GM21447 (cell line): ENCODE measurements around the gene TELO2.

ENCODE experiments used
- ATAC-seq: cut with Tn5 transposase; IDR thresholded peaks from one replicate; pipeline ENCODE4 v1.9.1; 2021; ENCODE audit not compliant: unreplicated experiment

The TELO2 gene

DNA sequence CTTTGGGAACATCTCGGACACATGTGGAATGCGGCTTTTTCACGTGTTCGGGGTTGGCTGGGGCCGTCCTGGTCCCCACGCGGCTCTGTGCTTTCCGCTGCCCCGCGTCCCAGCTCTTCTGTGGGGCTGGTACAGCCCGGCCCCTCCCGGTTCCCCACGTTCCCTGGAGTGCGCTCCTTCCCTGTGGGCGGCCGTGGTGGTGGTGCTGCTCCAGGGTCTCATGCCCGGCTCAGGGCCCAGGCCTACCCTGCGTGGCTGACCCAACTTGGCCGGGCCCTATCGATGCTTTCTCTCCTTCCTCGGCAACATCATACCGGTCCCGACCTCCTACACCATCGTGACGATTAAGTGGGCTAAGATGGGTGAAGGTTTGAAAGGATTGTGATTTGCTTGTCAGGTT lies 3.3 kb downstream of the TELO2 start:
- ATAC-seq = no peak

DNA sequence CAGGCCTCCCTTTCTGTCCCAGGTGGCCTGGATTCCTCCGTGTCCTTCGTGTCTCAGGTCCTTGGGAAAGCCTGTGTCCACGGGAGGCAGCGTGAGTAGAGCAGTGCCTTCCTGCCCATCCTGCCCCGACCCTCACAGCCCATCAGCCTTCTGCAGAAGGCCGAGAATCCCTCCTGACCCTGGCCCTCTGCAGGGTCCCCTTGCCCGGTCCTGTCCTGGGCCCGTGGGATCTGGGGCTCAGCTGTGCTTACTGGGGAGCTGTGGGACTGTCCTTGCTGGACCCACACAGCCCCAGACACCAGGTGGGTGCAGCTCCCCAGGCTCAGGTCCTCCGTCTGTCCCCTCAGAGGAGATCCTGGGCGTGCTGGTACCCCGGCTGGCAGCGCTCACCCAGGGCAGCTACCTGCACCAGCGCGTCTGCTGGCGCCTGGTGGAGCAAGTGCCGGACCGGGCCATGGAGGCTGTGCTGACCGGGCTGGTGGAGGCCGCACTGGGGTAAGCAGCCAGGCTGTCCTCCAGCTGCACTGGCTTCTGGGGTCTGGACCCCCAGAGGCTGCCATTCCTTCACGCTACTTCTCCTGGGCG lies 3.9 kb downstream of the TELO2 start:
- no peak for ATAC-seq

DNA sequence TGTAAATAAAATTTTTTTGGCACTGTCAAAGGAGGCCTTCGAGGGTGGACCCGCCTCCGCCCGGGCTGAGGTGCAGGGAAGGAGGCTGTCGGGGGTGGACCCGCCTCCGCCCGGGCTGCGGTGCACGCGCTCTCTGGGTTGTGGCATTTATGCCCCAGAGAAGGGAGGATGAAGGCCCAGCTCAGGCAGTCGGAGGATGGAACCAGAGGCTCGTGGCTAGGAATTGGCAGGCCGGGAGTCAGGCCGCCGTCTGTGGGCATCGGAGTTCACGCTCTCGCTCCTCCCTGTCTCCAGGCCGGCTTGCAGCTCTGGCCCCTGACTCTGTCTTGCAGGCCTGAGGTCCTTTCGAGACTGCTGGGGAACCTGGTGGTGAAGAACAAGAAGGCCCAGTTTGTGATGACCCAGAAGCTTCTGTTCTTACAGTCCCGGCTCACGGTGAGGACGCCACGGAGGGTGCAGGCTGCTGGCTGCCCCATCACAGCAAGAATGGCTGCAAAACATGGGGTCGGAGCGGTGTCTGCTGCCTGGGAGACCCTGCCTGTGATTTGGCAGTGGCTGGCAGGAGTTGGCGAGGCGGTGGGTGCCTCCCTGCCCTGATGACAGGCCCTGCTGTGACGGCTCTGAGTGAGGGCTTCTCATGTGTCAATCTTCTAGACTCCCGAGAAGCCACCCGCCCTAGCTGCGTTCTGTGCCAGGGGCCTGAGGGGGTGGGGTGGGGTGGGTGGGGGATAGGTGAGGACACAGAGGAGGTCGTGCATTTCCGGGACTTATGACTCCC lies 5.9 kb downstream of the TELO2 start:
- no peak for ATAC-seq

DNA sequence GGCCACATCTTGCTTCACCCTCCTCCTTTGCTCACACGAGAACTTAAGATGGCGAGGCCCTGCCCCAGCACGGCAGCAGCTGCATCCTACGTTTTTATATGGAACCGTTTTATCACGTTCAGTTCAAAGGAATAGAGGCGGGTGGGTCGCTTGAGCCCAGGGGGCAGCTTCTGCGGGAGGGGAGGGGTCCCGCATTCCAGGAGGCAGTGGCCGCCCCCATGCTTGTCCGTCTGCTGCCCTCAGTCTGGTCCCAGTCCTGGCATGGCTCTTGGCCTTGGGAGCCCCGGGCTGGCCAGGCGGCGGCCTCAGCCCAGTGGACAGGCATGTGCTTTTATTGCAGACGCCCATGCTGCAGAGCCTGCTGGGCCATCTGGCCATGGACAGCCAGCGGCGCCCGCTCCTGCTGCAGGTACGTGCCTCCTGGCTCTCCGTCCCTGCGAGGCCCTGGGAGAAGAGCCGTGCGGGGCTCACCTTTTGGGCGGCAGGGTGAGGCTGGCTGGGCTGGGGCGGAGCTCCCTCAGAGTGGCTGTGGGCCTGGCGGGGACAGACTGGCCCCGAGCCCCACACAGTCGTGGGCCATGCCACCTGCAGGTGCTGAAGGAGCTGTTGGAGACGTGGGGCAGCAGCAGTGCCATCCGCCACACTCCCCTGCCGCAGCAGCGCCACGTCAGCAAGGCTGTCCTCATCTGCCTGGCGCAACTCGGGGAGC lies 6.8 kb downstream of the TELO2 start:
- no peak for ATAC-seq

DNA sequence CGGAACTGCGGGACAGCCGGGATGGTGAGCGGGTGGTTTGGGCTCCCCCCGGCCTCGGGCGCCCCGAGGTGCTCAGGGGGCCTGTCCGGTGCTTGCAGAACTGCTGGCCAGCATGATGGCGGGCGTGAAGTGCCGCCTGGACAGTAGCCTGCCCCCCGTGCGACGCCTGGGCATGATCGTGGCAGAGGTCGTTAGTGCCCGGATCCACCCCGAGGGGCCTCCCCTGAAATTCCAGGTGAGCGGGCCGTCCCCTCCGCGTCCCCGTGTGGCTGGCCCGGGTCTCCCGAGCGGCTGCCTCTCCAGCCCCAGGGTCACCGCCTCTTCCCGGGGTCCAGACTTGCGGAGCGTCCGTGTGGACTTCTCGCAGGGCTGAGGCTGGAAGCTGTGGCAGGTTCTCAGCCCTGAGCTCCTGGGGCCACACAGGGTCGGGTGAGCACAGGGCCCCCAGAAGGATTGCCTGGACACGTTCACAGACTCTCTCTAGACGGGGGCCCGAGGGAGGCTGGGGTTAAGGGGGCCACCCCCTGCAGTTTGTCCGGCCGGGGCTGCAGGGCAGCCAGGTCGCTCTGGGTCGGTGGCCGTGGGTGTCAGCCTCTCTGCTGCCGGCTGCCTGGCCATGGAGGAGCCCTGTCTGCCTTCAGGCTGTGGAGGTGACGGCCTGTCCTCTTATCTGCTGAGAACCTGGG lies 7.4 kb downstream of the TELO2 start:
- no peak for ATAC-seq

DNA sequence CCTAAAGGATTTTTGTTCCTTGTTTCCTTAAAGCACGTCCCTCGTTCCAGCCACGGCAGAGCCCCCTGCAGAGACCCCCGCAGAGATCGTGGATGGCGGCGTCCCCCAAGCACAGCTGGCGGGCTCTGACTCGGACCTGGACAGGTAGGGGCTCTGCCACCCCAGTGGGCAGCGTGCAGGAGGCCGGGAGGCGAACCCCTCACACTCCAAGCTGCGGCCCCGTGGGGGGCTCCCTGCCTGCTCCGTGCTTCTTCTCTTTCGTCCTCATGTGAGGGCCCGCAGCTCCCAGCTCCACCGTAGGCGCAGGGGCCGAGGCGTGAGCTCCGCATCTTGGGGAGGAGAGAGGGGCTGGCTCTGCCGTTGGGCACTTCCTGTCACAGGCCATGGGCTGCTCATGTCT lies 8.5 kb downstream of the TELO2 start:
- no peak for ATAC-seq

DNA sequence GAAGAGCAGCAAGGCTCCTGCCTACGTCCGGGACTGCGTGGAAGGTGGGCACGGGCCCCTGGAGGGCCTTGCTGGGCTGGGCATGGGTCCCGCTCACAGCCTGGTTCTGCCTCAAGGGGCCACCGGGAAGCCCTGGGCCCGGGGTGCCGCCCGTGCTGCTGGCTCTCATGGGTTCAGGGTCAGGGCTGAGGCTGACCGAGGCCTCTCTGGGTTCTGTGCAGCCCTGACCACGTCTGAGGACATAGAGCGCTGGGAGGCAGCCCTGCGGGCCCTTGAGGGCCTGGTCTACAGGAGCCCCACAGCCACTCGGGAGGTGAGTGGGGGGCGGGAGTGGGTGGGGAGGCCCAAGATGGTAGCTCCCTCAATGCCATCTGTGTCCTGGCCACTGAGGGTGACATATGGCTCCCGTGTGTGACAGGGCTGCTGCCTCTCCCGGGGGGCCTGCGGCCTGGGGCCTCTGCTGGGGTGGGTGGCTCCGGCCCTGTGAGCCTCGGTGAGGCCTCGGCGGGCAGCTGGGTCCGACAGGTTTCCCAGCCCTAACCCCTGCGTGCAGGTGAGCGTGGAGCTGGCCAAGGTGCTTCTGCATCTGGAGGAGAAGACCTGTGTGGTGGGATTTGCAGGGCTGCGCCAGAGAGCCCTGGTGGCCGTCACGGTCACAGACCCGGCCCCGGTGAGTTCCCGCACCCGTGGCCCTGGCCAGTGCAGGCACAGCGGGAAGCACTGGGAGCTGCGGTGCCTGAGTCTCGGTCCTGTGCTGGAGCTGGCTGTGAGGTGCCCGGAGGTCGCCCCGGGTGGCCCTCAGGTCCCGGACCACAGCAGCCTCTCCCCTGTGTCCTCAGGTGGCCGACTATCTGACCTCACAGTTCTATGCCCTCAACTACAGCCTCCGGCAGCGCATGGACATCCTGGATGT lies 9.2 kb downstream of the TELO2 start:
- ATAC-seq = no peak

DNA sequence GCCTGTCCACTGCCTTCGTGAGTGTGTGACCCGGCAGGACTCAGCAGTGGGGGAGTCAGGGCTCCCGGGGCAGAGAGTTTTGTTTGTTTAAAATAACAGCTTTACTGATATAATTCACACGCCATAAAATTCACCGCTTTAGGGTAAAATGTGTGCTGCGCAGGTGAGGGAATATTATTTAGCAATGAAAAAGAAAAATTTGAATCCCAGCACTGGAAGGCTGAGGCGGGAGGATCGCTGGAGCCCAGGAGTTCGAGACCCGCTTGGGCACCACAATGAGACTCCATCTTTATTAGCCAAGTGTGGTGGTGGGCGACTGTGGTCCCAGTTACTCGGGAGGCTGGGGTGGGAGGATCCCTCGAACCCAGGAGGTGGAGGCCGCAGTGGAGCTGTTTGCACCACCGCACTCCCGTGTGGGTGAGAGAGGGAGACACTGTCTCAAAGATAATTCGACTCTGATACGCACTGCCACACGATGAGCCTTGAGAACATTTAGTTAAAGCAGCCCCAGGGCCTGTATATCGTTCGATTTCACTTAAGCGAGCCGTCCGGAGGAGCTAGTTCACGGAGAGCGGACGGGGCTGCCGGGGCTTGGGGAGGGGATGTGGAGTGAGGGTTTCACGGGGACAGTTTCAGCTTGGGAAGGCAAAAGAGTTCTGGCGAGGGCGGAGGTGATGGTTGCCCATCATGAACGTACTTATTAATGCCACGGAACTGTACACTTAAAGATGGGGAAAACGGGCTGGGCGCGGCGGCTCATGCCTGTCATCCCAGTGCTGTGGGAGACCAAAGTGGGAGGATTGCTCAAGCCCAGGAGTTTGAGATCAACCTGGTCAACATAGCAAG lies 10.2 kb downstream of the TELO2 start:
- no peak for ATAC-seq

DNA sequence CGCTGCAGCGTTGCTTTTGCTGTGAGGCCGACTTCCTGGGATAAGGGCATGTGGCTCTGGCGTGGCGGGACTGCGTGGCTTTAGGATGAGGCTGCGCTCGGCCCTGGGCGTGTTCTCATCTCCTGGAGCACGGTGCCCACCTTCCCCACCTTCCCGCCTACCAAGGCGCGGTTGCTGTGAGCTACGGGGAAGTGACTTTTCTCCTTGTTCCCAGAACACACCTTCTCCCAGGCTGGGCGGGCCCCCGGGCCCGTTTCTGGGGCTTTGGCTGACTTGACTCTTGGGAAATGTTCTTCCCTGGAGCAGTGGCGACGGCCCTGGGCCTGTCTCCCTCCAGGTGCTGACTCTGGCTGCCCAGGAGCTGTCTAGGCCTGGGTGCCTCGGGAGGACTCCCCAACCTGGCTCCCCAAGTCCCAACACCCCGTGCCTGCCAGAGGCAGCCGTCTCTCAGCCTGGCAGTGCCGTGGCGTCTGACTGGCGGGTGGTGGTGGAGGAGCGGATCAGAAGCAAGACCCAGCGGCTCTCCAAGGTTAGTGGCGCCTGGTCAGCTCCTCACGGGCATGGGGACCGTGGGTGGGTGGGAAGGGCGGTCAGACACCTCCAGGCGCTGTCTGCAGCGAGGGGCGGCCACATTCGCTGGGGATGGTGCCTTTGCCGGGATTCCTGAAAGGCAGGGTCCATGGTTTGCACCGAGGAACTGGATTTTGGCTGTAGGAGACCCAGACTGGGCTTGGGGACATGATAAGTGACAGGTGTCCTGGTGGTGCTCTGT lies 12.1 kb downstream of the TELO2 start:
- no peak for ATAC-seq

DNA sequence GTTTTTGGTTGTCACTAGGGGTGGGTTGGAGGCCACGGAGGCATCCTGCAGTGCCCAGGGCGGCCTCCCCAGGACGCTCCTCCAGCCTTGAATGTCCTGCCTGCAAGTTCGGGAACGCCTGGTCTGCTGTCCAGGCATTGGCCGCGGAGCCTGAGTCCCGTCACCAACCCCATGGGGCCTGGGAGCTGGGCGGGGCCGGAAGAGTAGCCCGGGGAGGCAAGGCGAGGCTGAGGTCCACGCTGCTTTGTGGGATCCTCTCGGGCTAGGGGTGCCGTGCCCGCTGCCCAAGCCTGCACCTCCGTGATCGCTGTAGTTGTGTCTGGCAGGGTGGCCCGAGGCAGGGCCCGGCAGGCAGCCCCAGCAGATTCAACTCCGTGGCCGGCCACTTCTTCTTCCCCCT lies 12.8 kb downstream of the TELO2 start:
- ATAC-seq = no peak

DNA sequence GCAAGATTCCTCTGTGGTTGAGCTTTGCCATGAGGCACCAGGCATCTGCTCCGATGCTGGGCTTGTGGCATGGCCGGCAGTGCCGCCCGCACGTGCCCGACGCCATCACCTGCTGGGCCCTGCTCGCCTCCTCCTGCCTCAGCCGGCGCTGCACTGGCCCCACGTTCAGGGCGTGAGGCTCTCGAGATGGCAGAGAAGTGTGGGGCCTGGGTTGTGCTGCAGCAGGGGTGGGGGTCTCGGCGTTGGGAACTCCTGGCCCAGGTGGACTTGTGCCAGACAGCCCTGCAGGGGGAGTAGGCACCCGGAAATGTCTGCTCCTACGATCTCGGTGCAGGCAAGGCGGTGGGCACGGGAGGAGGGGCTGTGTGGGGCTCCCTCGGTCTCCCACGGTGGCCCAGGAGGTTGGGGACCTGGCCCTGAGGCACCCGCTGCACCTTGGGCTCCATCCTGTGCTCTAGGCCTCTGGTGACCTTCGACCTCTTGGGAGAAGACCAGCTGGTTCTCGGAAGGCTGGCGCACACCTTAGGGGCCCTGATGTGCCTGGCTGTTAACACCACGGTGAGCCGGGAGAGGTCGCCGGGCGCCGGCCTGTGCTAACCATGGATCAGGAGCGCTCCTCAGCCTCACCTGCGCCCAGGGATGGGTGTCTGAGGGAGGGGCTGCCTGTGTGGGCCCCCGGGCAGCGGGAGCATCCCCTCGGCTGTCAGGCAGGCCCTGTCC lies 13.5 kb downstream of the TELO2 start:
- ATAC-seq = no peak

DNA sequence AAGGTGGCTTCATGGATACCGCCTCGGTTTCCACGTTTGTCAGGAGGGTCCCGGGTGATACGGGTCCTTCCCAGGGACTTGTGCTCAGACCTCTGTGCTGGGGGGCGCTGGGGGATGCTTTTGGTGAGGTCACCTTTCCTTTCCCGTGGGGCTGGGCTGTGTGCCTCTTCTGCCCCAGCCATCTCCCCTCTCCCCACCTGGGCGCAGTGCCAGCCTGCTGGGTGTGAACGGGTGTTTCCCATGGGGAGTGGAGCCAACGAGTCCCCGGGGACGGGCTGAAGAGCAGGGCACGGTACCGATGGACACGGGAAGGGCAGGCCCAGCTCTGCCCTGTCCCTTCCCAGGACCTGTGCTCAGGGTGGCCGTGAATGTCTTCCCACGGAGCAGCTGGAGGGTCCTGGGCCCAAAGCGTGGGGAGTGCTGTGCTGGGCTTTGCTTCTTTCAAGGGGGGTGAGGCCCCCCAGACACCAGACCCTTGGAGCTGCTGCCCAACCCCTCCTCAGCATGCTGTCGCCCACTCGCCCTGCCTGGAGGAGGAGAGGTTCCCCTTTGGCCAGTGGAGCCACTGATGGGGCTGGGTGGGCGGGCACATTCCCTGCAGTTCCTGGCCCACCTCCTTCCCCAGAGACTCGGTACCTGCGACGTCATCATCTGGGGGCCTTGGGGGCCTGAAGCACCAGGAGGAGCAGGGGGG lies 15.5 kb downstream of the TELO2 start:
- no peak for ATAC-seq

DNA sequence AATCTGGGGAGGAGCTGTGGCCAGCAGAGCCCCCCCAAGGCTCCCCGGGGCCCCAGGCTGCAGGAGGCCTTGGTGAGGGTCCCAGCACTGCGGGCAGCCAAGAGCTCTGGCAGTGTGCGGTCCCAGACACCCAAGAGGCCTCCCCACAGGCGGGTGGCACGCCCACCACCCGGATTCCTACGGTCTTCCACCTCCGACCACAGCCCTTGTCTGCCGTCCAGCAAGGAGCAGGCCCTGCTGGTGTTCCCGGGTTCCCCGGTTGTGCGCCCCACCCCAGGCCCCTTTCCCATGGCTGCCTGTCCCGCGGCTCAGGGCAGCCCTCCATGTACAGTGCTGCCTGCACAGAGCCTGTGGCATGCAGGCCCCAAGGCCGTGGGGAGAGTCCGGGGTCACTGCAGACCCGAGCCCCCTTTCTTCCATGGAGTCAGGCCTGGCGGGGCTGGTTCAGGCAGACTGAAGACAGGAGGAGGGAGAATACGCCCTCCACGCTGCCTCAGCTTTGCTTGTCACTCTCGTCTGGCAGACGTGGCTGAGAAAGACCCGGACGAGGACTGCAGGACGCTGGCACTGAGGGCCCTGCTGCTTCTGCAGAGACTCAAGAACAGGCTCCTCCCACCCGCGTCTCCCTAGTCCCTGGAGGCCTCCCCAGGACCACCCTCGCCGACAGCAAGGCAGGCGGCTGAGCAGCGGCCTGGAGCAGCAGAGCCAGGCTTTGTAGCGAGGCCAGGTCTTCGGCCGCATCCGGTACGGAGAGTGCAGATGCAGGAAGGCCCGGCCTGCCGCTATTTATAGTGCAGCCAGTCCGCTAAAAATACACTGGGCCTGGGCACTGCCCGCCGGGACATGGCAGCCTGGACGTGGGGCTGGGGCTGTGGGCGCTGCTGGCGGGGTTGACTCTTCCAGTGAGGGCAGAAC lies 16.4 kb downstream of the TELO2 start:
- no peak for ATAC-seq

DNA sequence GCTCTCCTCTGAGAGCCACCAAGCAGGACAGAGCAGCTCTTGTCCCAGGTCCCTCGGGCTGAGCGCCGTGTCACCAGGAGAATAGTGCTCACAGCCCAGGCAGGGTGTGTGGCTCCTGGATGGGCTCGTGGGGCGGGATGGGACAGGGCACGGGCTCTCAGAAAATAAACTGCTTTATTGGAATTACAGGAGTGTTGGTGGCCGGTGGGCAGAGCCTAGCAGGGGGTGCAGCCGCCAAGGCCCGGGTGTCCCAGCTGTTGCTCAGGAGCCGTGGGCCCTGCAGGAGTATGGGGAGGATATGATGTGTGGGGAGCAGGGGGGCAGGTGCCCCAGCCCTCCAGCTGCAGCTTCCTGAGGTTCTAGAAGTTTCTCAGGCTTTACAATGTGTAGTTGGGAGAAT lies 17.1 kb downstream of the TELO2 start:
- no peak for ATAC-seq

DNA sequence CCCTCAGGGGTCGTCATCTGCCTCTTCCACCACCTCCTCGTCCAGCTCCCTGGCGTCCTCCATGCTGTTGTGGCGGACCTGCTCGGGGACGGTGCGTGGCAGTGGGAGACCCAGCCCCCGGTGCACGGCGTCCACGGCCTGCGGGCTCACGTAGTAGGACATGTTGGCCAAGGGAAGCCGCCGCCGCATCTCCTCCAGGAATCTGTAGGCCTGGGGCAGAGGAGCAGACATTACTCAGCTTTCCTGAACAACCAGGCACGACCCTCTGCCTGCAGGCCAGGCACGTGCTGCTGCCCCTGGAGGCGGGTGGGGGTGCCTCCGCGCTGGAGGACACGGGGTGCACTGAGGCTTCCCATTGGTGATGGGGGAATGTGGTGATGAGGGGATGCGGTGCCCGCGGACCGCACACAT lies 17.8 kb downstream of the TELO2 start:
- ATAC-seq = no peak

DNA sequence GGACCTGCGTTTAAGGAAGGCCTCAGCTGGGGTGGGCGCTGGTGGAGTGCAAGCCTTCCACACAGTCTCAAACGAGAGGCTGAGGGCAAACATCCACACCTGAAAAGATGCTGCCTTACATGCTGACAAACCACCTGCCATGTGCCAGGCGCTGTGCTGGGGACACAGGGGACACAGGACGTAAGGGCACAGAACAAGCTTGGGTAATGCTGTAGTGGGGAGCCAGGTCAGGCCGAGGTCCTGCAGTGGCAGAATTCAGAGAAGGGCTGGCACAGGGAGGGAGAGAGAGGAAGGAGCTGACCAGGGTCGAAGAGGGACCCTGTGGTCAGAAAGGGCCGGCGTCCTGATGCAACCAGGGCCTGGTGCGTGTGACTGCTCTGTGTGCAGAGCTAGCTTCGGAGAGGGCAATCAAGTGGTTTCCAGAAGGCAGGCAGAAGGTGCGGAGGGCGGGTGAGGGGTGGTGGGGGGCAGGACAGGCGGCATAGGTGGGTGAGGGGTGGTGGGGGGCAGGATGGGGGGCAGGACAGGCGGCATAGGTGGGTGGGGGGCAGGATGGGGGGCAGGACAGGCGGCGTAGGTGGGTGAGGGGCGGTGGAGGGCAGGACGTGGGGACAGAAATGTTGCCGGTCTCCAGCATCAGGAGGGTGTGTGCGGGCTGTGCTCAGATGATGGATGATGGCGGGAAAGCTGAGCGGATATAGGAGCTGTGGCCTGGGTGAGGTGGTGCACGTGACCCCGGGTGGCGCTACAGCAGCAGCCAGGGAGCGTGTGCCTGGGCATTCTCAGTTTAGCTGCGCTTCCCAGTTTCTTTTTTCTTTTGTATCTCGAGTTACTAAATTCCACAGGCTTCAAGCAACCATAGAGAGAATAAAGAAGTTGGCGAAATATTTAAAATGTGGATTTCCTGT lies 18.8 kb downstream of the TELO2 start:
- no peak for ATAC-seq
